GM18868 (cell line): ENCODE measurements around the gene PSG3.
"Not testable (repeated sequence)": the region's sequence is repeated elsewhere in the genome, so short reads cannot be mapped to it uniquely, and the experiment has no call there.

ENCODE experiments used
- ATAC-seq: cut with Tn5 transposase; IDR thresholded peaks from one replicate; pipeline ENCODE4 v1.9.1; 2021; ENCODE audit warnings: mild to moderate bottlenecking, moderate library complexity; ENCODE audit not compliant: unreplicated experiment

PSG3 gene

DNA sequence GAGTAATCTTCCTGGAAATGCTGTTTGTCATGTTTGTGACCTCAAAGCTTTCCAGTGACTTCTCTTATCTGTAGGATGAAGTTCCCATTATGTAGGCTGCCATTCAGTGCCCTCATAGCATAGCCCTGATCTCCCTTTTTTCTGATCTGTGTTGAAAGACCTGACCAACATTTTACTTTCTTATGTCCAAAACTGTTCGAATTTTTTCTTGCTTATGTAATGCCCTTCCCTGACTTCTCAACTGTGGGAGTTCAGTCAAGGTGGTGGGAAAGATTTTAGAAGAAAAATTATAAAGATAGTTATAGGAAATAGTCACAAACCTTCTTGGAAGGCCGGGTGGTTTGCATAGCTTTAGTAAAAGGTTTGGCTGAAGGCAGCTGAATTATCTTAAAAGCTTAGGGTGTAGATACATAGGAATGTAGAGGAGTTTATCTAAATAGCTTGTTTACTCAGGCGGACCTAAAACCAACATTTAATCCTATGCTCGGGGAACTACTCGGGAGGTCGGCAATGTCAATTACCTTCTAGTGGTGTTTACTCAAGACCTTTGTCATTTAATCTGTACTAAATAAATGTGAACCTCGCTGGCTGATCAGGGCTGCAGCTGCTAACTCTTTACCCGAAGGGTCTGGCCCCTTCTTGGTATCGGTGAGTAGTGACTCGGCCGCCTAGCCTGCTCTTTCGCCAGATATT is 44.3 kb downstream of the PSG3 start:
- ATAC-seq: no peak

DNA sequence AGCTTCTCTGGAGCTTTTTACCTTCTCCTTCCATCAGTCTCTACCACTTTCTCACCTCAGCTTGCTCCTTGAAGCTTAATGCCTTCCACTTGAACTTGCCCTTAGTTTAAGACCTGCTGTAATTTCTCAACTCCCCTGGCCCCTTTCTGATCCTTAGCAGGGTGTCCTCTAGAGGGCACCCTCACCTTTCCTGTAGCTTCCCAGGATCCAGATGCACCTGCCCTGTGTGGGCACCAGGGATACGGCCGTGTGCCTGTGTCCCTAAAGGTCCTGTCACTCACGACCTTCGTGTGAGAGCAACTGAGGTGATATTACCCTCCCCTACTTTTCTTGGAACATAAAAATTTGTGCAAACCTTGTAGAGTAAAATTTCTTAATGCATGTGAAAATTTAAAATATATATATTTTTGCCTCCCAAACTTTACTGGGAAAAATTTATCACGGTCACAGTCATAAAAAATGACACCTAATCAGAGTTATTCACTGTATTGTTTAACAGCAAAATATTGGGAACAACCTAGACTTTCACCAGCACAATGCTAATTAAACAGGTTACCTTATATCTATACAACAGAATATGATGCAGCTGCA is 46.4 kb downstream of the PSG3 start:
- ATAC-seq: no peak

DNA sequence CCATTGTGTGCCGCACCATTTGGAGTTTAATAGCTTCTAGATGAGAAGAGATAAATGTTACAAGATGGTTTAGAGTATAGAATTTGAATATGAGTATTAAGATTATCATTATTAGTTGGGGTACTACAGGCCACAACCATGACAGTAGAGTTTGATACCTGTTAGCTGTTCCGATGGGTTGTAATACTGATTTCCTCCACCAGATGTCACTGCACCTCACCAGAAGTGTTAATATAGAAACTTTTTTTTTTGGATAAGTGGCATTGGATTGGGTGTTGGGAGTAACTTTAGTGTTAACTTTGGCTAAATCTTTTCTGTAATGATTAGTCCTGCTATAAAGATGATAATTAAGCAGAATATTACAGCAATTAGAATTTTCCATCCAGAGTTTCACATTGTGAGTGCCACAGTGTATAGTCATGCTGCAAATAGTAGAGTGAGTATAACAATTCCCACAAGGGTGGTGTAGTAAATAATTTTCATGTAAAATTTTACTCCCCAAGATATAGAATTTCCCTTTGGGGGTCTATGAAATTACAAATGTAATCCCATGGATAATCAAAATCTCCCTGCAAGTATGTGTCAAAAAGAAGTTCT is 56.3 kb downstream of the PSG3 start:
- ATAC-seq: no peak

DNA sequence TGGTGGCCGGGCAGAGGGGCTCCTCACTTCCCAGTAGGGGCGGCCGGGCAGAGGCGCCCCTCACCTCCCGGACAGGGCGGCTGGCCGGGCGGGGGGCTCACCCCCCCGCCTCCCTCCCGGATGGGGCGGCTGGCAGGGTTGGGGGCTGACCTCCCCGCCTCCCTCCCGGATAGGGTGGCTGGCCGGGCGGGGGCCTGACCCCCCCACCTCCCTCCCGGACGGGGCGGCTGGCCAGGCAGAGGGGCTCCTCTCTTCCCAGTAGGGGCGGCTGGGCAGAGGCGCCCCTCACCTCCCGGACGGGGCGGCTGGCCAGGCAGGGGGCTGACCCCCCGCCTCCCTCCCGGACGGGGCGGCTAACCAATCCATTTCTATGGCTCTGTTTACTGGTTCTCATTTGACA is 64.0 kb downstream of the PSG3 start:
- ATAC-seq: not testable (repeated sequence)

DNA sequence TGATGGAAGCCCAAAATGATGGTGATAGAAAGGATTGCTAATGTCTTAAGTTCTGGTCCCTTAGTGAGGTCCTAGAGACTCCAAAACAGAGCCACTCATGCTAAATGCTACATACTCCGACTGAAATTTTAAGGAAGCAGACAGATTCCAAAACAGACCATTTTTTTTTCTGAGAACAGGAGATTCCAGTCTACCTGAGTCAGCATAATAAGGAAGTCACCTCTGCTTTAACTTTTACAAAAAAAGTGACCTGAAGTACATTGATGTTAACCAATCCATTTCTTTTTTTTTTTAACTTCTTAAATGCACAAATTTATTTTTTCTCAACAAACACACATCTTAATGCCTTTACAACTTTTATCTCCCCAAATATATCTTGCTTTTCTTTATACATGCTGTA is 65.7 kb downstream of the PSG3 start:
- not testable (repeated sequence) for ATAC-seq
